Muscle of arm (tissue), 12 donors: ENCODE measurements around the gene MAPKAPK3. TPM values are rescaled to one million over a fixed set of nuclear protein-coding genes. Genes with fewer than 3 reads are reported as not detected.
"Not testable (repeated sequence)": the region's sequence is repeated elsewhere in the genome, so short reads cannot be mapped to it uniquely, and the experiment has no call there.

Experiments
- DNase-seq: peaks from one replicate; pipeline ENCODE4 v3.0.0-alpha.2; 2013
- polyA plus RNA-seq, 12 donors: library from polyadenylated mRNA; unstranded; fragments of 120-200 nt; gene quantifications; one replicate each; pipeline ENCODE4 v1.2.1, GENCODE V29; 2013; ENCODE audit not compliant: insufficient read length in 12 of 12

Gene MAPKAPK3
- polyA plus RNA-seq, 12 donors = 10.5 to 174 (median 27.9) TPM

GRCh38 chr3:50652709-50653108, 35.8 kb downstream of the MAPKAPK3 start:
- no peak for DNase-seq

GRCh38 chr3:50653937-50654595, 37.1 kb downstream of the MAPKAPK3 start:
- DNase-seq = no peak

- DNase-seq = no peak
Measured at GRCh38 chr3:50655009-50655830, 38.3 kb downstream of the MAPKAPK3 start.

GRCh38 chr3:50656417-50657195, 39.7 kb downstream of the MAPKAPK3 start:
- DNase-seq = no peak

GRCh38 chr3:50657407-50657806, 40.5 kb downstream of the MAPKAPK3 start:
- no peak for DNase-seq

GRCh38 chr3:50657816-50658215, 40.9 kb downstream of the MAPKAPK3 start:
- no peak for DNase-seq

- DNase-seq = no peak
Measured at GRCh38 chr3:50658416-50658815, 41.5 kb downstream of the MAPKAPK3 start.

- no peak for DNase-seq
Measured at GRCh38 chr3:50658831-50659230, 41.9 kb downstream of the MAPKAPK3 start.

GRCh38 chr3:50660386-50660785, 43.4 kb downstream of the MAPKAPK3 start:
- DNase-seq = no peak

GRCh38 chr3:50661321-50661837, 44.4 kb downstream of the MAPKAPK3 start:
- no peak for DNase-seq

GRCh38 chr3:50662408-50662807, 45.5 kb downstream of the MAPKAPK3 start:
- DNase-seq = no peak

- DNase-seq = no peak
Measured at GRCh38 chr3:50665081-50665840, 48.3 kb downstream of the MAPKAPK3 start.

GRCh38 chr3:50665841-50666115, 48.8 kb downstream of the MAPKAPK3 start:
- DNase-seq = not testable (repeated sequence)

- no peak for DNase-seq
Measured at GRCh38 chr3:50666837-50667236, 49.9 kb downstream of the MAPKAPK3 start.

GRCh38 chr3:50671331-50671730, 54.4 kb downstream of the MAPKAPK3 start:
- DNase-seq = no peak

GRCh38 chr3:50672656-50673055, 55.7 kb downstream of the MAPKAPK3 start:
- no peak for DNase-seq

- DNase-seq = no peak
Measured at GRCh38 chr3:50673931-50674330, 57.0 kb downstream of the MAPKAPK3 start.

- peak; percentile 45 for DNase-seq
Measured at GRCh38 chr3:50674349-50675178, 57.6 kb downstream of the MAPKAPK3 start, which contains the start of gene DOCK3. TSS of gene DOCK3 (plus strand) at chr3:50674927. CDS start at chr3:50675264, 337 bp downstream.

GRCh38 chr3:50675179-50676030, 58.5 kb downstream of the MAPKAPK3 start:
- DNase-seq = no peak
